Right hindlimb (tissue), 1 donor: ENCODE results near the gene MAP2K5.

ENCODE experiments used
- DNase-seq: peaks from one replicate; pipeline ENCODE4 v3.0.0-alpha.2; 2018

MAP2K5 gene

GRCh38 chr15:67785431-67785830 lies 242.9 kb downstream of the MAP2K5 start:
- no peak for DNase-seq

GRCh38 chr15:67786646-67787045 lies 244.1 kb downstream of the MAP2K5 start:
- no peak for DNase-seq

- DNase-seq, result no peak
These were observed 246.5 kb downstream of the MAP2K5 start for GRCh38 chr15:67788986-67789385.

- no peak for DNase-seq
These were observed 248.3 kb downstream of the MAP2K5 start for GRCh38 chr15:67790610-67791319.

- DNase-seq, result no peak
These were observed 249.9 kb downstream of the MAP2K5 start for GRCh38 chr15:67792250-67792942.

- DNase-seq, result no peak
These were observed 252.5 kb downstream of the MAP2K5 start for GRCh38 chr15:67794832-67795574.

- DNase-seq, result no peak
These were observed 254.0 kb downstream of the MAP2K5 start for GRCh38 chr15:67796196-67797127.

- DNase-seq, result no peak
These were observed 257.3 kb downstream of the MAP2K5 start for GRCh38 chr15:67799801-67800205.

- DNase-seq, result no peak
These were observed 258.6 kb downstream of the MAP2K5 start for GRCh38 chr15:67801142-67801541.

GRCh38 chr15:67801926-67802914 lies 259.7 kb downstream of the MAP2K5 start:
- no peak for DNase-seq

GRCh38 chr15:67803299-67803698 lies 260.8 kb downstream of the MAP2K5 start:
- DNase-seq, result peak; percentile 4

GRCh38 chr15:67803996-67804843 lies 261.7 kb downstream of the MAP2K5 start:
- DNase-seq, result no peak

GRCh38 chr15:67805008-67805665 lies 262.6 kb downstream of the MAP2K5 start:
- no peak for DNase-seq

- peak; percentile 13 for DNase-seq
These were observed 263.4 kb downstream of the MAP2K5 start for GRCh38 chr15:67805666-67806516.

GRCh38 chr15:67806536-67806935 lies 264.0 kb downstream of the MAP2K5 start:
- peak; percentile 6 for DNase-seq

GRCh38 chr15:67807141-67807540 lies 264.6 kb downstream of the MAP2K5 start:
- DNase-seq, result peak; percentile 10

- no peak for DNase-seq
These were observed 265.3 kb downstream of the MAP2K5 start for GRCh38 chr15:67807836-67808235.

- peak; percentile 4 for DNase-seq
These were observed 266.3 kb downstream of the MAP2K5 start for GRCh38 chr15:67808821-67809220.

- DNase-seq, result no peak
These were observed 266.9 kb downstream of the MAP2K5 start for GRCh38 chr15:67809441-67809840.
